NK-92 (cell line): ENCODE results near the gene GTF2H2C_2.
"Not testable (repeated sequence)": the region's sequence is repeated elsewhere in the genome, so short reads cannot be mapped to it uniquely, and the experiment has no call there.

Experiments used
- DNase-seq: peaks from one replicate; lab custom pipeline; 2025; ENCODE audit not compliant: unreplicated experiment; lab: John Stamatoyannopoulos, UW

GTF2H2C_2 gene

DNA sequence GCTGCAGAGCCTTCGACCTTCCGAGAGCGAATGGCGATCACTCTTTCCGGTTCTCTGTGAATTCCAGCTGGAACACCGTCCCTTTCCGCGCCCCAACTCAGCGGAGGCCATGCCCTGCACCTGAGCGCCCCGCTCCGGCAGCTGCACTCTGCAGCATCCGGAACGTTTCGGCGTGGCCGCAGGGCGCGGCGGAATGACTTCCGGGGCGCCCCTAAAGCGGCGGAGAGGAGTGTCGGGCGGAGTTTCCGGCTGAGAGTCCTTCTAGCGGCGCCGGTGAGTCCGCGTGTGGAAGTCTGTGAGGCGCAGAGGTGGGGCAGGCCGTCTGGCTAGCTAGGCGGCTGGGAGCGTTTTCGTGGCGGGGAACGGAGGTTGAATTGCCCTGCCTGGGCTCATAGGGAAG is at the start of gene GTF2H2C_2:
TSS of gene GTF2H2C_2 (plus strand) at position 252 of the 400 bp plus-strand sequence.
- DNase-seq, result not testable (repeated sequence)

GRCh38 chr5:70400984-70401686 is 14.0 kb upstream of the GTF2H2C_2 start:
- DNase-seq, result not testable (repeated sequence)

- not testable (repeated sequence) for DNase-seq
Measured at GRCh38 chr5:70421322-70421721, 6.2 kb downstream of the GTF2H2C_2 start.

DNA sequence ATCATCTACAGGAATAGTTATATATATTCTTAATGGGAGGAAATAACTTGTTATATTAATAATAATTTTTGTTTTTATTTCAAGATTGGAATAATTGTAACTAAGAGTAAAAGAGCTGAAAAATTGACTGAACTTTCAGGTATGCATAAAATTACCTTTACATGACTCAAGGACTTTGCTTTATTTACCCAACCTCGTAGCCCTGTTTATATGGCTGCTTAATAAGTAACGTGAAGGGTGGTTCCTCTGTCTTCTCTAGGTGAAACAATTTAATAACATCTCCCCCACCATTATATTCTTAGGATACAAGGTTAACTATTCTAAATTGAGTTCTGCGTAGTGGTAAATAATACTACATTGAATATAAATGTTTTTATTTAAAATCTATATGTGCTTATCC is 8.0 kb downstream of the GTF2H2C_2 start:
- not testable (repeated sequence) for DNase-seq

- DNase-seq, result not testable (repeated sequence)
Measured at GRCh38 chr5:70438518-70438917, 23.4 kb downstream of the GTF2H2C_2 start.

DNA sequence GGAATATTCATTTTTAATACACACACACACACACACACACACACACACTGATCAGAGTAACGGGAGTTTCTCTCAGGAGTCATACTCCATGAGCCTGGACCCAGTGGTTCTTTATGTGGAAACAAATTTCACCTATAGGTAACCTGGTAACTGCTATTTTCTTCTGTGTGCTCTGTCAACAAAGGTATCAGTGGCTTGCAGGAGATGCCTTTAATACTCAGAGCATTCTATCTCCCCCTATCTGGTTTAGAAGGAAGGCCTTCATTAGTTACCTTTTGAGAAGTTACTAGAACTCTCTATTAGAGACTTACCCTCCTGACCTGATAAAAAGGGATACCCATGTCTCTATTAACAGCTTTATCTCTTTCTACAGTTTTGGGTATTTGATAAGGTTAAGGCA is 34.4 kb downstream of the GTF2H2C_2 start:
- DNase-seq, result not testable (repeated sequence)

- not testable (repeated sequence) for DNase-seq
Measured at GRCh38 chr5:70451249-70451984, 36.2 kb downstream of the GTF2H2C_2 start.

GRCh38 chr5:70457093-70457492 is 41.9 kb downstream of the GTF2H2C_2 start:
- not testable (repeated sequence) for DNase-seq

DNA sequence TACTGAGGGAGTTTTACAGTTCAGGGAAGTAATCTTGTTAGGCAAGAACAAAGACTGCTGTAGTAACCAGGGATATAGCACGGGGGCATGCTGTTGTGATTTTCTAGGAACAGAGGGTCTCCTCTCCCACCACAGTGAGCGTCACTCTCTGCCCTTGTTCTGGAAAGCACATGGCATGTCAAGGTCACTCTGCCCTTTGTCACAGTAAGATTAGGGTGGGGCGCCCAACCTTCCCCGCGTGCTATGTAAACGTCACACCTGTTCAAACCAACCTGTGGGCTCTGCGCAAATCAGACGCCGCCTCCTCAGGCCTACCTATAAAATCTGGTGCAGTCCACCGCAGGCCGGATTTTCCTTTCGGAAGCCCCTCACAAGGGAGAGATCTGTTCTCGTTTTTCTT is 44.0 kb downstream of the GTF2H2C_2 start:
- DNase-seq, result not testable (repeated sequence)

- not testable (repeated sequence) for DNase-seq
Measured at GRCh38 chr5:70461984-70462383, 46.8 kb downstream of the GTF2H2C_2 start.

DNA sequence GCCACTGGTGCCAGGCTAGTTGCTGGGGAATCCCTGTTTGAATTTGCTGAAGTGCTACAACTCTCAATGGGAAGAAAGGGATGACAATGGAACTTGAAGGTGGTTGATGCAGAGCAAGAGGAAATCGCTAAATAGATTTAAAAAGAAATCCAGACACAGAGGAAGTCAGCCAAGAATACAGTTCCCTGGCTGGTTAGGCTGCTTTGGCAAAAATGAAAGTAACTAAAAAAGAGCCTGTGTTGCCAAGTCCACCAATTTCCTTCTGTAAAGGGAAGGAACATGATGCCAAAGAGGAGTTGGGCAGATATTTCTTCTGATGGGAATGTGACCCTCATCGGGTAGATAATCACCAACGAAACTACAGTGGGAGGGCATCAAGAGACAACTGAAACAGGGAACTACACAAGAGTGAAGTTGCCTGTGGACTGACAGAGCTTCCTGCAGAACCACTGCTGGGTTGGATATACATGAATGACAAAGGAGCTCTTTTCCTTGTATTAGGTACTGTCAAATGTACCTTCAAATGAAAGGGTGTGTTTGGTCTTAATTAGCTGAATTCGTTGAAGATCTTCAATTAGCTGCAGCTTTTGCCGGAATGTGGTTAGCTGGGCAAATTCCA is 49.0 kb downstream of the GTF2H2C_2 start:
- DNase-seq, result not testable (repeated sequence)

DNA sequence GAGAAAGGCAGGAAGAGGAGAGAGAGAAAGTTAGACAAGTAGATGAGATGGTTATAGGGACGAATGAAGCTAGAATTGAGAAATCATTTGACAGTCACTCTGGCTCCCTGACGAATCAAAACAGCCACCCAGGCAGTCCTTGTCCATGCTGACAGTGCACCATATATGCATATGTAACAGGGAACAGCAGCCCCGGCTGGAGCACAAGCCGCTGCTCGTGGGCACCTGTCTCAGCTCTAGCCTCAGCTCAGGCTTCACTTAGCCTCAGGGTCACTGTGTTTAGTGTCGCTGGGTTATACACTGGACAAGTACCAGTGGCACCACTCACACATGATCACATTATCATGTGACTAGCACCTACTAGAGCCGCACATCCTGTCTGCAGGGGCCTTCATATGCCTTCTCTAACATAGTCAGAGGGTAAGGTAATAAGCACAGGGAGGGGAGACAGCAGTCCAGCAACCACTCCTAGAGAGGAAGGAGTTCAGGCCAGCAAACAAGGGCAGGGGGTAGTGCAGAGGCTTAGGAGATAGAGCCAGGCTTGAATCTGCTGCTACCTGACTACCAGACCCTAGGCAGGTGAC is 54.9 kb downstream of the GTF2H2C_2 start:
- DNase-seq, result not testable (repeated sequence)
